PFSK-1 (cell line): ENCODE measurements around the gene RAB44.

Source experiments
- FOXP2 ChIP-seq: optimal IDR thresholded peaks from 2 replicates; pipeline ENCODE3; 2011; ENCODE audit warnings: borderline replicate concordance, control low read depth, inconsistent platforms; ENCODE audit not compliant: insufficient read depth; ENCODE audit errors: extremely low read length, extremely low read depth
- POLR2AphosphoS5 ChIP-seq: IDR thresholded peaks from 2 replicates; pipeline ENCODE4 v1.6.1; 2012; ENCODE audit warnings: low read depth, mild to moderate bottlenecking, control low read depth, low read length, moderate library complexity
- REST ChIP-seq, 2 experiments: IDR thresholded peaks; 2 replicates each; pipeline versions ENCODE4 v1.6.1 to v1.8.0; 2011 to 2012; ENCODE audit warnings: low read depth in 2 of 2, low read length in 2 of 2, control low read depth in 1 of 2, inconsistent platforms in 1 of 2, mild to moderate bottlenecking in 1 of 2, moderate library complexity in 1 of 2; ENCODE audit not compliant: insufficient read depth in 1 of 2
- SIN3A ChIP-seq: IDR thresholded peaks from 2 replicates; pipeline ENCODE4 v1.6.1; 2012; ENCODE audit warnings: mild to moderate bottlenecking, low read length, moderate library complexity, borderline replicate concordance; ENCODE audit not compliant: insufficient read depth
- TAF1 ChIP-seq: IDR thresholded peaks from 2 replicates; pipeline ENCODE4 v1.6.1; 2012; ENCODE audit warnings: low read length, control low read depth, borderline replicate concordance; ENCODE audit not compliant: insufficient read depth

The RAB44 gene

DNA sequence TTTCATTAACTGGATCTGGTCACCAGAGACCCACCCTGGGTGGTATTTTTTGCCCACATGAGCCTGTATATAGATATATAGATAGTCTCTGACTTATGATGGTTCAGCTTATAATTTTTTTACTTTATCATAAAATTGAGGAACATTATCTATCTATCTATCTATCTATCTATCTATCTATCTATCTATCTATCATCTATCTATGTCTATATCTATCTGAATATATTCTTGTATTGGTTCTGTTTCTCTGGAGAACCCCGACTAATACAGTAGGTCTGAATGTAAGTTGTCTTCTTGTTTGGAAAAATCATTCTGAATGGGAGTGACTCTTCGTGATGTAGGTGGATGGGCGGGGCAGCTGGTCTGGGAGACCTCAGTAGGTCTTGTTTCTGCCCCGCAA, 32.4 kb upstream of the RAB44 start:
- no peak for TF ChIP-seq FOXP2
- no peak for TF ChIP-seq POLR2AphosphoS5
- no peak for TF ChIP-seq TAF1
- TF ChIP-seq REST (IDR thresholded peaks at IDR 0.05; ENCODE audit: insufficient read depth in 1 of 2, low read depth in 2 of 2, low read length in 2 of 2) = no peak
- no peak for TF ChIP-seq SIN3A

- TF ChIP-seq REST (IDR thresholded peaks at IDR 0.05; ENCODE audit: insufficient read depth in 1 of 2, low read depth in 2 of 2, low read length in 2 of 2) (no peak), FOXP2 (no peak), TAF1 (no peak), POLR2AphosphoS5 (no peak), SIN3A (no peak)
These were observed 31.3 kb upstream of the RAB44 start for GRCh38 chr6:36666287-36666686.

DNA sequence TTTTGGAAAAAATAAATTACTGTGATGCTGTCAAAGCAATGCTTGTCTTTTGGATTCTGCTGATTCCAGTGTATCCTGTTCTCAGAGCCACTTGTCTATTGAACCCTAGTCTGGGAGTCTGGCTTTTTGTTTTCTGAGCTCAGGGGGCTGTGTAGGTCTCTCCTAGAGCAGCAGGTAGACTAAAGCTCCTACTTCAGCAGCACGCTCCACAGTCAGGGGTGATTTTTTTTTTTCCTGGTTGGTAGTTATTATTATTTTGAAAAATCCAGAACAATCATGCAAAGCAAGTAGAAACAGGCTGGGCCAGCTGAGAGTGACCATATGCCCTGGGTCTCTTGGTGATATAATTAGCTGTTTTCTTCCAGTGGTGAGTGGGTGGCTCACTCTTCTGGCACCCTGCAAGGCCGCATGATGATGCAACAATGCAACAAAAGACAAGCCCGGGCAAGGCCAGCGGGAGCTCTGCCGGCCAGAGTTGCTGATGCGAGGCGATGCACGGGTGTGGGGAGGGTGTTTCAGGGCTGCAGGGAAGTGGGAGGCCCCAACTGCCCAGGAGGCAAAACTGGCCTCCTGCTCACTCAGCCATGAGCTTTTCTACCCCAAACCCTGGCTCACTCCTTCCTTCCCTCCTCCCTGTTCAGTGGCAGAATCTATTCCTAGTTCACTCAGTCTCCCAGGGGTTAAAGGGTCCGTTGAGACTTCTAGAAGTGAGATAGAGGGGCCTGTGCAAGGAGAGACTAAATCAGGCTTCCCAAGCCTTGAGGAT, 30.6 kb upstream of the RAB44 start:
- TF ChIP-seq TAF1 = no peak
- peak; percentile 62 for TF ChIP-seq FOXP2

DNA sequence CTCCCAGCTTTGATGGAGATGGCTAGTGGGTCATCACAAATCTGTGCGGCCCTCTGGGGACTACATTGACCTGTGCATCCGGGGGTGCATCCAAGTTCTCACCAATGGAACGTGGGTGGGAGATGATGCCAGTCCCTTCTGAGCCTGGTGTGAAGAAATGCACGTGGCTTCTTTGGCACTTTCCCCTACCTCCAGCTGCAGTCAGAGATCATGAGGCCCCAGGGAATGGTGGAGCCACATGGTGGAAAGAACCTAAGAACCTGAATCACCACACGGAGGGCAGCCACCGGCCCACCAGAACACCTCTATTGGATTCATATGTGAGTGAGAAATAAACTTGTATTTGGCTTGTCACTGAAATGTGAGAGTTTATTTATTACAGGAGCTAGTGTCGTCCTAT, 29.0 kb upstream of the RAB44 start:
- TF ChIP-seq TAF1 (no peak), REST (IDR thresholded peaks at IDR 0.05; ENCODE audit: insufficient read depth in 1 of 2, low read depth in 2 of 2, low read length in 2 of 2) (no peak), FOXP2 (no peak), SIN3A (no peak), POLR2AphosphoS5 (no peak)

GRCh38 chr6:36669002-36669401, 28.6 kb upstream of the RAB44 start:
- TF ChIP-seq TAF1 (no peak), REST (IDR thresholded peaks at IDR 0.05; ENCODE audit: insufficient read depth in 1 of 2, low read depth in 2 of 2, low read length in 2 of 2) (no peak), SIN3A (no peak), FOXP2 (no peak), POLR2AphosphoS5 (no peak)

DNA sequence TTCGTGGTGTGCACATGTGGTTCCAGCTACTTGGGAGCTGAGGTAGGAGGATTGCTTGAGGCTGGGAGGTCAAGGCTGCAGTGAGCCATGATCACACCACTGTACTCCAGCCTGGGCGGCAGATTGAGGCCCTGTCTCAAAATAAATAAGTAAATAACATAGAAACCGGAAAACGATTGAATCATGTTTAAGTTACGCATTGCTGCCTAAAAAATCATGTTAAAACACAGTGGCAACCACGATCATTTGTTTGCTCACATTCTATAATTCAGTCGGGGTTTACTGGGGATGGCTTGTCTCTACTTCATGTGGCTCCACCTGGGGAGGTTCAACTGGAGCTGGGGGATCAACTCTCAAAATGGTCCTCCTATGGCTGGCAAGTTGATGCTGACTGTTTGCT, 27.4 kb upstream of the RAB44 start:
- TF ChIP-seq FOXP2 (no peak), REST (IDR thresholded peaks at IDR 0.05; ENCODE audit: insufficient read depth in 1 of 2, low read depth in 2 of 2, low read length in 2 of 2) (no peak), SIN3A (no peak), TAF1 (no peak), POLR2AphosphoS5 (no peak)
